HL-60/S4 treated with retinoic acid at 250 ng/mL for 4 days and 3 days (cell line): ENCODE results near the gene B3GNT8.
"Not testable (repeated sequence)": the region's sequence is repeated elsewhere in the genome, so short reads cannot be mapped to it uniquely, and the experiment has no call there.

Experiments used
- in situ Hi-C: fragments of 300-500 bp; cut with MboI; formaldehyde crosslinking; loops from 2 replicates; pipeline ENCODE4 v1.7.0; 2022; ENCODE audit warnings: low sequenced_read_pairs

B3GNT8 gene, protein sequence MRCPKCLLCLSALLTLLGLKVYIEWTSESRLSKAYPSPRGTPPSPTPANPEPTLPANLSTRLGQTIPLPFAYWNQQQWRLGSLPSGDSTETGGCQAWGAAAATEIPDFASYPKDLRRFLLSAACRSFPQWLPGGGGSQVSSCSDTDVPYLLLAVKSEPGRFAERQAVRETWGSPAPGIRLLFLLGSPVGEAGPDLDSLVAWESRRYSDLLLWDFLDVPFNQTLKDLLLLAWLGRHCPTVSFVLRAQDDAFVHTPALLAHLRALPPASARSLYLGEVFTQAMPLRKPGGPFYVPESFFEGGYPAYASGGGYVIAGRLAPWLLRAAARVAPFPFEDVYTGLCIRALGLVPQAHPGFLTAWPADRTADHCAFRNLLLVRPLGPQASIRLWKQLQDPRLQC

DNA sequence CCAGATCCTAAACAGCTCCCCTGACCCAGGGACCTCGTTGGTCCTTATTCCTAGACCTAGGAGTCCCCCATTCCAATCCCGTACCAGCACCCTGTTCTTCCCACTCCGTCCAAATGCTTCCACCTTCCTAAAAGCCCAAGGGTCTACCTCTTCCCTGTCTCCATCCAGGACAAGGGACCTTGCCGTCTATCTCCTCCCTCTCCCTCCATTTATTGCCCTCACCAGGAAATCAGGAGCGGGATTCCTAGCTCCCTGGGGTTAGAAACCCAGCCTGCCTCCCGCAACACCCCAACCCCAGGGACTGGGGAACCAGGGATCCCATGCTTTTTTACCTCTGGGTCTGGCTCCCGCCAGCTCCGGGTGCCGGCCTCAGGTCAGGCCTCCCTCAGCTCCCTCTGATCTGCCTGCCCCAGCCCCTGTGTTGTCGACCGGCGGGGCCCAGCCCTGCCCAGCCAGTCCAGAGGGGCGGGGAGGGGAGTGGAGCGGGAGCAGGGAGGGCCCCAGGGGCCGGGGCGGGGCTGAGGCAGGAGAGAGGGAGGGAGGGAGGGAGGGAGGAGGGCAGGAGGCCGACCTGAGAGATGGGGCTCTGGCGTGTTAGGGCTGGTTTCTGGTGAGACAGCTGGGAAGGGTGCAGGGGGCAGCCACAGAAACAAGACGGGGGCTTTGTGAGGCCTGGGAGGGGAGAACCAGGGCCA is at the start of gene B3GNT8:
TSS of gene B3GNT8 (minus strand) at position 423 of the 695 bp plus-strand sequence. CDS start 596 bp downstream, outside the sequence.
- in situ Hi-C loops: no loop called here

DNA sequence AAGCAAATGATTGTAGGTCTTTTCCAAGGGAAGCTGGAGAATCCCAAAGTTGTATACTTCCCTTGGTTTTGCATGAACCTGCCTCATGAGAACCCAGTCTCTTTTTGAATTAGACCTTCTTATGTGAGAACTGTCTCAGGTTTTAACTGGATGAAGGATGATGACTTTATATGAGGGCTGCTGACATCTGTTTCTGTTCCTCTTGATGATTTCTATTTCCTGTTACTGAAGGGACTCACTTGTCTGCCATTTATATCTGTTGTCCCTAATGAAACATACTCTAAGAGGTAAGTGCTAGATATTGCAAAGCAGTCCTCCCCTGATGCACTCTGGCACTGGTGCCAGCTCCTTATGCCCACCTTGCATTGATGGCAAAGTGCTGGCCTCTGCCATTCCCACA is 49.4 kb upstream of the B3GNT8 start:
- in situ Hi-C loops: no loop called here

DNA sequence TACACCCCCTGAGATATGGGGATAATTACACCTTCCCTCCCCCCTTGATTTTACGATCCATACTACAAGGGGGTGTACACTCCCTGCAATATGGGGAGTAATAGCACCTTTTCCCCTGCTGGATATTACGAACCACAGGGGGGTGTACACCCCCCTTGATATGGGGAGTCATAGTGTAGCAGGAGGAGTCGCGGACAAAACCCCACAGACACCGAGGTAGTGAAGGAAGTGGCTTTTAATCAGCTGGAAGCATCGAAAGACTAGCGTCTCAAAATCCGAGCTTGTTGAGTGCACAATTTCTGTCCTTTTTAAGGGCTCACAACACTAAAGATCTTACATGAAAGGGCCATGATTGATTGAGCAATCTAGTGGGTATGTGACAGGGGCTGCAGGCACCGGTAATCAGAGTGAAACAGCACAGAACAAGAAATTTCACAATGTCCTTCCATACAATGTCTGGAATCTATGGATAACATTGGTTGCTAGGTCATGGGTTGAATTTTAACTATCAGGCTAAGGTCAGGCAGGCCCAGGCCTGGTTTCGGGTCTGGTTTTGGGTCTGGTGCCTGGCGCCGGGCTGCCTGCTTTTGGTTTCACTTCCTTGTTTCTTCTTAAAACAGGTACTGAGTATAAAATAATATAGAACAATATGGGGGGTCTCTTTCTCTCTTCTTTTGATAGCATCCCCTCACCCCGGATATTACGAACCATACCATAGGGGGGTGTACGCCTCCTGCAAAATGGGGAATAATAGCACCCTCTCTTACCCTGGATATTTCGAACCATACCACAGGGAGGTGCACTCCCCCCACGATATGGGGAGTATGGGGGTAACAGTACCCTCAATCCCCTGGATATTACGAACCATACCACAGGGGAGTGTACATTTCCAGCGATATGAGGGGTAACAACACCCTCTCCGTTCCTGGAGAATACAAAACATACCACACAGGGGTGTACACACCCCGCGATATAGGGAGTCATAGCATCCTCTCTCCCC is 36.4 kb upstream of the B3GNT8 start:
- in situ Hi-C loops: not testable (repeated sequence)

DNA sequence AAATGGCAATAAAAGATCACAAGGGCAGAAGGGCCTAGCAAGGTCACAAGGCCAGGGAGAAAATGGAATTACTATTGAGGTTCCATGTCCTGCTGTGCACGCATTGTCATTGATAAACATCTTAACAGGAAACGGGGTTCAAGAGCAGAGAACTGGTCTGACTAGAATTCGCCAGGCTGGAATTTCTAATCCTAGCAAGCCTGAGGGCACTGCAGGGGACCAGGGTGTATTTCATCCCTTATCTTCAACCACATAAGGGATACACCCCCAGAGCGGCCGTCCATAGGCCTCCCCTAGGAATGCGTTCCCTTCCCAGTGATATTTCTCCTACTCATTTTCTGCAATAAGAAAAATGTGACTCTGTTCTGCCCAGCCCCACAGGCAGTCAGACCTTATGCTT is 35.3 kb upstream of the B3GNT8 start:
- in situ Hi-C loops: no loop called here

DNA sequence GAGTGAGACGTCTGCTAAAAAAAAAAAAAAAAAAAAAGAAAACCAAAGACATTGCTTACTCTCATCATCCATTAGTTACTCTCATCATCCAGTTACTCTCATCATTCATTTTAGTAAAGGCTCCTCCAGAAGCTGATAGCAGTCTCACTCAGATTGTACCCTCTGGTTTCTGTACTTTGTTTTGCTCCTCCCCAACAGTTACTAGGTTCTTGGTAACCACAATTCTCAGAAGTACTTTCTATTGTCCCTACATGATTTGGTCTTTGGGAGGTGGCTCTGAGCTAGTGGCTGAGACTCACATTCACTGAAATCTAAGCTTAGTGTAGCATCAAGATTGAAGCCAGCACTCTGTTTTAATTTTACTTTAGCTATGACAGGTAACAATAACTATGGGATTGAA is 30.1 kb upstream of the B3GNT8 start:
- in situ Hi-C loops: no loop called here

DNA sequence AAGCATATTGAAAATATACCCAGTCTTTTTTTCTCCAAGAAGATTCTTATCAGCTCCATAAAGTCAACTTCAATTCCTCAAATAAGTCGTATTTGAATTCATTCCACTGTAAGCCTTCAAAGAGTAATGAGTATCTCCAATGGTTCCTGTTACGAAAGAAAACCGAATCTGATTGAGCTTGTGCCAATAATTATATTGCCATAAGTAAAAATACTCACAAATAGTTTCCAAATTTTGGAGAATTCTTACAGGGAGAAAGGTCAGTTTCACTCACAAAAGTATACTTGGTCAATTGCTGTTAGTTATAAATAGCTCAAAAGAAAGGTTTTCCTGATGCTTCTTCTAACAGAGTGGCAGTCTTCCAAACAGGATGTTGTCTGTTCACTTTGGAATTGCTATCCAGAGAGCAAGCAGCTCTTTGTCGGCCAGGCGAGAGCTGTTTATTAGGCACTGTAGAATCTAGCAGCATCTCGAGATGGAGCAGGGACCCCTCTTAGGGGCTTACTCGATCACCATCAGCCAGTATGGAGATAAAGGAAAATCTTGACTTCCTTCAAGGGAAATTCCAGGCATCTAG is 29.3 kb upstream of the B3GNT8 start:
- in situ Hi-C loops: no loop called here

DNA sequence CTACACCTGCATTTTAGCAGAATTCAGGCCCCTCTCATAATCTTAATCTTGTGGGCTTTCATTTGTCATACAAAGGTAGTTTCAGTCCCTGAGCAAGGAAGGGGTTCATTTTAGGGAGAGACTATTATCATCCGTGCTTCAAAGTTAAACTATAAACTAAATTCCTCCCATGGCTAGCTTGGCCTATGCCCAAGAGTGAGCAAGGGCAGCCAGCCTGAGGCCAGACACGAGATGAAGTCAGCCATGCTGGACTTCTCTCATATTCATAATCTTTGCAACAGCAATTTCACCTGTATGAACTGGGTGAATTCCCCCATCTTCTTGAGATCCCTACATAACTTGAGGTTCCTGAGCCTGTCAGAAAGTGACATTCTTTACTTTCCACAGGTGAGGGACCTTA is 28.8 kb upstream of the B3GNT8 start:
- in situ Hi-C loops: no loop called here

DNA sequence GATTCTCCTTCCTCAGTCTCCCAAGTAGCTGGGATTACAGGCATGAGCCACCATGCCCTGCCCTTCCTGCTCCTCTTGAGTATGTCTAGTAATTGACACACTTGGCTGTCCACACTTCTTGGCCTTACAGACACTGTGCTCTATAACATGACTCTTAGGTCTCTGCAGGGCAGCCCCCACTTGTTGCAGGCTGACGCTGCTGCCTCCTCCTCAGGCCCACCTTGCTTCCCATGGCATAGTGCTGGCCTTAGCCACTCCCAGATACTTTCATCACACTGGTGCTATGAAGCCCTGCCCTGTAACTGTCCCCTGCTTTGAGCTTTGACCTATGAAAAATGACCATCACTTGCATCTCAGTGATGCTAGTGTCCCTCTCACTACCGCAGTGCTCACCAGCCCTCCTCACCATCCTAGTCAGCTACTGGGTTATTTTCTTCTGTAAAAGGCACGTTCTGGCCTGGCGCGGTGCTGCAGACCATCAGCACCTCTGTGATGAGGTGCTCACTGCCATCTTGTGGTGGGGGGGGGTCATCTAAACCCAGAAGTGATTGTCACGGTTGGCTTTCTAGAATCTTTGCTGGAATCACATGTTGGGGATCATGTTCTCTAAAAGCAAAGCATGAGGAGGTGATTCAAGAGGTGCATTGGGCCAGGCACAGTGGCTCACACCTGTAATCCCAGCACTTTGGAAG is 25.6 kb upstream of the B3GNT8 start:
- in situ Hi-C loops: no loop called here

DNA sequence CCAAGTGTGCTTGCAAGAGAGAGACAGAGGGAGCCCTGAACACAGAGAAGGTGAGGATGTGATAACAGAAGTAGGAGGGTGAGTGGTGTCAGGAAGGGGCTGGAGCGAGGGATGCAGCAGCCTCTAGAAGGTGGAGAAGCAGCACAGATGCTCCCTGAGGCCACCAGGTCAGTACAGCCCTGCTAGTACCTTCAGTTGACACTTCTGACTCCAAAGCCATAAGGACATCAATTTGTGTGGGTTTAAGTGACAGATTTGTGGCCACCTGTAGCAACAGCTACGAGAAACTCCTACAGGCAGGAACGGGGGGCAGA is 22.6 kb upstream of the B3GNT8 start:
- in situ Hi-C loops: loop anchor here (10.0 kb wide), 1 partner anchor 125 kb away; the partner anchor contains the start of gene CEACAM21

DNA sequence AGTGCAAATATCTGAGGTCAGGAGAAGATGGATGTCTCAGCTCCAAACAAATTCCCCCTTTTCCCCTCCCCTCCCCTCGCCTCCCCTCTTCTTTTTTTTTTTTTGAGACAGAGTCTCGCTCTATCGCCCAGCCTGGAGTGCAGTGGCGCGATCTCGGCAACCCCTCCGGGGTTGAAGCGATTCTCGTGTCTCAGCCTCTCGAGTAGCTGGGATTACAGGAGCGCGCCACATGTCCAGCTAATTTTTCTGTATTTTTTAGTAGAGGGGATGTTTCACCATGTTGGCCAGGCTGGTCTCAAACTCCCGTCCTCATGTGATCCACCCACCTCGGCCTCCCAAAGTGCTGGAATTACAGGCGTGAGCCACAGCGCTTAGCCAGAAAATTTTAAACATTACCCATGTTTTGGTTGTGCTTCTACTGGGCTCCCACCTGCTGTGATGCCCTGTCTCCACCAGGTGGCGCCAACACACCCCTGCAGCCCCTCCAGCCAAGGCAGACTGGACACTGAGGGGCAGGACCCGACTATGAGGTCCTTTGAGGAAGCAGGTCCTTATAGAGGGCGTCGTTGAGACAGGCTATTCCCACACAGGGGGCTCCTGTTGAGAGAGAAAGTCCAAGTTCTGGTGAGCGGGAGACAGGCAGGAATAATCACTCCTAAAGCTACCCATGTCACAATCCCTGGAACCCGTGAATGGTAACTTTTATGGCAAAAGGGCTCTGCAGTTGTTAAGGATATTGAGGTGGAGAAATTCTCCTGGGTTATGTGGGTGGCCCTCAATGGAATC is 22.1 kb upstream of the B3GNT8 start:
- in situ Hi-C loops: loop anchor here (10.0 kb wide), 1 partner anchor 126 kb away; the partner anchor contains the start of gene CEACAM21

DNA sequence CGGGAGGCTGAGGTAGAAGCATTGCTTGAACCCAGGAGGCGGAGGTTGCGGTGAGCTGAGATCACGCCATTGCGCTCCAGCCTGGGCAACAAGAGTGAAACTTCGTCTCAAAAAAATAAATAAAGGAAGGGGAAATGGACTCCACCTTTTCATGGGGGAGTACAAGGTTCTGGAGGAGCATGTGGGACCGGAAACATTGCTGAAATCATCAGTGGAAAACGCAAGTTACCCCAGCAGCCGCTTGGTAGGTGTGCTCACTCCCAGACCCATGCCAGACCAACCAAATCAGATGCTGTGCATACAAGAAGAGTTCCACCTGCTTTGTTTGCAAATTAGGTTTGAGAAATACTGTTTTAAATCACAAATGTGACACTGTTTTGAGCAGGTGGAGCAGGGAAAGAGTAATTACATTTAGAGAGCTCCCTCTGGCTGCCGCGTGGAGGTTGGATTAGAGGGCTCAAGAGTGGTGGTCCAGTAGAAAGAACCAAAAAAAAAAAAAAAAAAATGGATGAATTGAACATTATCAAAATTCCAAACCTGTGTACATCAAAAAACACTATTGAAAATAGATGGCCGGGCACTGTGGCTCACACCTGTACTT is 20.7 kb upstream of the B3GNT8 start:
- in situ Hi-C loops: loop anchor here (10.0 kb wide), 1 partner anchor 127 kb away; the partner anchor contains the start of gene CEACAM21

DNA sequence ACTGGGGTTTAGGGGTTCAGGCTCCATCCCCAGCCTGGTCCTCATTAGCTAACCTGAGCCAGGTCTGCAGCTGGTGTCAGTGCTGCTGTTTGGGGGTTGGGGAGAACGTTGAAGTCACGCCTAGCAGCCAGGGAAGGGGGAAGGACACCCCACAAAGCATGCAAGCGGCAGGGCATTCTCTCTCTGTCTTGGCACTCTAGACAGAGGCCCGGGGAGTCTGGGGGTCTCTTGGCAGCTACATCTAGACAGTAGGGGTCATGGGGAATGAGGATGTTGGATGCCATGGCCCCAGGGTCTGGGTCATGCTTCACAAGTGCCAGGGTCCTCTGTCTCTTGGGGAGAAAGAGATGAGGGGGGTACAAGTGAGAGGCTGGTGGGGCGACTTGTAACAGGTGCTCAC is 18.4 kb upstream of the B3GNT8 start:
- in situ Hi-C loops: loop anchor here (10.0 kb wide), 1 partner anchor 129 kb away; the partner anchor contains the start of gene CEACAM21

DNA sequence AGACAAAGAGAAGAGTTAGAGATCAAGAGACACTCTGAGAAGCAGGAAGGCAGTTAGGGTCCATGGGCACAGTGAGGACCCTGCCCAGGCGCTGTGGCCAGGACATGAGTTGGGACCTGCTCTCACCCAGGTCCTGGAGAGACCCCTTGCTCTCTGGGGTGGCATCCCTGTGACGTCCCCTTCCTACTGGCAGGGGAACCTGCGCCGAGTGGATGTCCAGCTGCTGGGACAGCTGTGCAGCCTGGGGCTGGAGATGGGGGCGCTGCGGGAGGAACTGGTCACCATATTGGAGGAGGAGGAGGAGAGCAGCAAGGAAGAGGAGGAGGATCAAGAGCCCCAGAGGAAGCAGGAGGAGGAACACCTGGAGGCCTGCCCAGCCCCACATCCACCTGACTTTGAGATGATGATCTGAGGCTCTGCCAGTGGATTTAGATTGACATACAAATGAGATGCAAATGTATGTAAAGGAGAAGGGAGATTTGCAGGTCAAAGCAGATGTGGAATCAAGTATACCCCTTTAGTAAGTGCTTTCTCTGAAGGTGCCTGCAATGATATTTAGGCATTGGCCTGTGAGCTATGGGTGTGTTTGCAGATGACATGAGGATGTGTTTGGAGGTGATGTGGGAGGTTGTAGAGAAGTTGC is 16.8 kb upstream of the B3GNT8 start:
- in situ Hi-C loops: loop anchor here (10.0 kb wide), 1 partner anchor 131 kb away; the partner anchor contains the start of gene CEACAM21

DNA sequence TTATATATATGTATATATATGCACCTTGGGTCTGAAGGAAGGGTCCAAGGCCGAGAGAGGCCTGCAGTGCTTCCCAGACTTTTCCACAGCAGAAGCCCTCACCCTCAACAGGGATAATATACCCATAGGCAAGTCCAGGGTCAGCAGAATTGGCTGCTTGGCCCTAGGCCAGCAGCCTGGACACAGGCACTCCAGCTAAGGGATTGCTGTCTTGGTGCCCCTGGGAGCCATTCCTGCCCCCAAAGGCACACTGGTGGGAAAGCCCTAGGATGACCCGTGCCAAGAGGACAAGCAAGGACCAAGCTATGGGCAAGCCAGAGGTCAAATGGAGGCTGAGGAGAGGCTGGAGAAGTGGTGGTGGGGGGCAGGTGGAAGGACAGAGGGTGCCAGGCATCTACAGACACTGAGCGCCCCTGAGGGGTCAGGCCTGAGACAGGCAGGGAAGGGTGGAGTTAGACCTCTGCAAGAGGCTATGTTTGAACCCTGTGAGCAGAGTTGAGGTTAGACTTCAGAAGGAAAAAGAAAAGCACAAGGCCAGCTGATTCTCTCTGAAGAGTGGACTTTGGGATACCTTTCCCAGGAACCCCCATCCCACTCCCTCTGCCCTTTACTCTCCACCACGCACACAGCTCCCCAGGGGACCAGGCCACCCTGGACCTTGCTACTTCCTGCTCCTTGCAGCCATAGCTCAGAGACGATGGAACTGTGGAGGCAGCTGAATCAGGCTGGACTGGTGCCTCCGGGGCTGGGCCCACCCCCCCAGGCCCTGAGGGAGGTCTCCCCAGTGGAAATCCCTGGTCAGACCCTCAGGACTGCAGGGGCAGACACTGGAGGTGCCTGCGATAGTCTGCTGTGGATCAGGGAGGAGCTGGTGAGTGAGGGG is 15.5 kb upstream of the B3GNT8 start, which contains the start of gene ERICH4:
TSS of gene ERICH4 (plus strand) at position 684 of the 883 bp plus-strand sequence. CDS start at position 698, 14 bp downstream.
- in situ Hi-C loops: loop anchor here (10.0 kb wide), 1 partner anchor 132 kb away; the partner anchor contains the start of gene CEACAM21

DNA sequence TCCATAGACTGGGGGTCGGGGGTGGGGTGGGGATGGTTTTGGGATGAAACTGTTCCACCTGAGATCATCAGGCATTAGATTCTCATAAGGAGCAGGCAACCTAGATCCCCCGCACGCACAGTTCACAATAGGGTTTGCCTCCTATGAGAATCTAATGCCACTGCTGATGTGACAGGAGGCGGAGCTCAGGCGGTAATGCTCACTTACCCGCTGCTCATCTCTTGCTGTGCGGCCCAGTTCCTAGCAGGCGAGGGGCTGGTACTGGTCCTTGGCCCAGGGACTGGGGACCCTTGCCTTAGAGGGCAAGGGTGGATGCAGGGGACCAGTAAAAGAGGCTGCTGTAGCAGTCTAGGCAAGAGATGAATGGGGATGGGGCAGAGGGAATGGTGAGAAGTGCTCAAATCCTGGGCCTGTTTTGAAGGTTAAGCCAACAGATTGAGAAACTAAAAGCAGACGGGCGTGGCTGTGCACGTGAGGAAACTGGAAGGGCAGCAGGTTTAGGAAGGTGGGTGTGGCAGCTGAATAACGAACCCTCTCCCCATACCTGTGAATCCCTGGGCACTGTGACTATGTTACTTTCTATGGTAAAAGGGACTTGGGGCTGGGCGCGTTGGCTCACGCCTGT is 14.3 kb upstream of the B3GNT8 start:
- in situ Hi-C loops: loop anchor here (10.0 kb wide), 1 partner anchor 133 kb away; the partner anchor contains the start of gene CEACAM21
